SK-N-SH (cell line): ENCODE measurements around the gene MCC. TPM values are rescaled to one million over a fixed set of nuclear protein-coding genes. Genes with fewer than 3 reads are reported as not detected.

Experiments used
- CTCF ChIA-PET: fragments of 300-600, 350-600 bp; formaldehyde crosslinking; extraction: SDS; loops from one replicate; lab custom pipeline; 2021; lab: Yijun Ruan, JAX
- POLR2A ChIA-PET: fragments of 350-600 bp; sonication (Branson Sonifier 250); formaldehyde crosslinking; extraction: SDS; loops from one replicate; lab custom pipeline; 2020; ENCODE audit warnings: antibody characterized with exemption, inconsistent platforms; lab: Yijun Ruan, JAX
- DNase-seq: peaks from one replicate; pipeline ENCODE4 v3.0.0; 2012
- H2AFZ ChIP-seq: fragments of 200-600 bp; sonication (generic); 2 replicates; pipeline ENCODE4 v1.8.1; 2016; ENCODE audit warnings: antibody characterized with exemption, mild to moderate bottlenecking, low read depth
- H3F3A ChIP-seq: fragments of 200-600 bp; sonication (generic); replicated peaks from 2 replicates; pipeline ENCODE3; 2016; ENCODE audit warnings: antibody characterized with exemption, mild to moderate bottlenecking; ENCODE audit not compliant: insufficient read depth
- H3K27ac ChIP-seq, 2 experiments: fragments of 200-500 bp in 1 of 2; fragments of 200-600 bp in 1 of 2; sonication (Bioruptor generic) in 1 of 2; sonication (generic), shearing (Covaris generic) in 1 of 2; 2 replicates each; pipeline versions ENCODE4 v1.5.1 to v1.6.1; 2014 to 2016; ENCODE audit warnings: low read depth in 2 of 2, inconsistent platforms in 1 of 2, low read length in 1 of 2, mild to moderate bottlenecking in 1 of 2, mixed read lengths in 1 of 2
- H3K27me3 ChIP-seq: fragments of 200-600 bp; sonication (generic), shearing (Covaris generic); 2 replicates; pipeline ENCODE4 v1.6.1; 2016; ENCODE audit warnings: mixed run types; ENCODE audit not compliant: insufficient read depth
- H3K36me3 ChIP-seq, 2 experiments: fragments of 200-500 bp in 1 of 2; fragments of 200-600 bp in 1 of 2; sonication (Bioruptor generic) in 1 of 2; sonication (generic) in 1 of 2; replicated peaks in 1 of 2; 2 replicates each; pipeline versions ENCODE3 to v1.5.1; 2014 to 2016; ENCODE audit warnings: low read length in 1 of 2, mild to moderate bottlenecking in 1 of 2; ENCODE audit not compliant: insufficient read depth in 2 of 2, control insufficient read depth in 1 of 2
- H3K4me1 ChIP-seq, 2 experiments: fragments of 200-500 bp in 1 of 2; fragments of 200-600 bp in 1 of 2; sonication (Bioruptor generic) in 1 of 2; sonication (generic), shearing (Covaris generic) in 1 of 2; 2 replicates each; pipeline versions ENCODE4 v1.5.1 to v1.6.1; 2014 to 2016; ENCODE audit warnings: low read depth in 1 of 2, low read length in 1 of 2, mixed run types in 1 of 2; ENCODE audit not compliant: insufficient read depth in 2 of 2, control insufficient read depth in 1 of 2
- H3K4me2 ChIP-seq: fragments of 200-600 bp; sonication (generic), shearing (Covaris generic); 2 replicates; pipeline ENCODE4 v1.6.1; 2017; ENCODE audit warnings: mixed run types
- H3K4me3 ChIP-seq, 2 experiments: fragments of 200-500 bp in 1 of 2; fragments of 200-600 bp in 1 of 2; sonication (Bioruptor generic) in 1 of 2; sonication (generic), shearing (Covaris generic) in 1 of 2; 2 replicates each; pipeline versions ENCODE4 v1.5.1 to v1.8.1; 2014 to 2016; ENCODE audit warnings: low read depth in 2 of 2, inconsistent platforms in 1 of 2, low read length in 1 of 2, mild to moderate bottlenecking in 1 of 2, mixed read lengths in 1 of 2, moderate library complexity in 1 of 2
- H3K79me2 ChIP-seq: fragments of 200-600 bp; sonication (generic); 2 replicates; pipeline ENCODE4 v1.8.1; 2017; ENCODE audit warnings: mild to moderate bottlenecking; ENCODE audit not compliant: insufficient read depth
- H3K9ac ChIP-seq: fragments of 200-600 bp; sonication (generic); 2 replicates; pipeline ENCODE4 v1.6.1; 2017; ENCODE audit warnings: mixed run types
- H3K9me2 ChIP-seq: fragments of 200-600 bp; sonication (generic); 2 replicates; pipeline ENCODE4 v1.6.1; 2017; ENCODE audit warnings: mixed run types
- H3K9me3 ChIP-seq: fragments of 200-600 bp; sonication (generic); 2 replicates; pipeline ENCODE4 v1.6.1; 2017; ENCODE audit warnings: mixed run types, mild to moderate bottlenecking, moderate library complexity
- H4K20me1 ChIP-seq: fragments of 200-600 bp; sonication (generic); 2 replicates; pipeline ENCODE4 v1.6.1; 2017; ENCODE audit warnings: mild to moderate bottlenecking, mixed run types; ENCODE audit not compliant: insufficient read depth
- CTCF ChIP-seq: fragments of 200-600 bp; sonication (generic); IDR thresholded peaks from 2 replicates; pipeline ENCODE4 v1.6.1; 2017; ENCODE audit warnings: antibody characterized with exemption, mild to moderate bottlenecking, moderate library complexity
- ELF1 ChIP-seq: IDR thresholded peaks from 2 replicates; pipeline ENCODE4 v1.4.0; 2012
- EP300 ChIP-seq, 2 experiments: IDR thresholded peaks; 2 replicates each; pipeline versions ENCODE4 v1.4.0 to v1.6.1; 2012; ENCODE audit warnings: borderline replicate concordance in 1 of 2, low read depth in 1 of 2, low read length in 1 of 2
- FOXM1 ChIP-seq: IDR thresholded peaks from 2 replicates; pipeline ENCODE4 v1.4.0; 2012; ENCODE audit warnings: low read depth, mild to moderate bottlenecking
- IRF3 ChIP-seq: fragments of 150-350 bp; IDR thresholded peaks from 2 replicates; pipeline ENCODE4 v1.6.1; 2016; ENCODE audit warnings: mild to moderate bottlenecking, low read depth, low read length
- MEF2A ChIP-seq: IDR thresholded peaks from 2 replicates; pipeline ENCODE4 v1.4.0; 2012; ENCODE audit warnings: low read depth, borderline replicate concordance
- REST ChIP-seq: IDR thresholded peaks from 2 replicates; pipeline ENCODE4 v1.6.1; 2012; ENCODE audit warnings: mild to moderate bottlenecking, low read depth, low read length, moderate library complexity
- RXRA ChIP-seq: IDR thresholded peaks from 2 replicates; pipeline ENCODE4 v1.4.0; 2012; ENCODE audit warnings: low read depth, mild to moderate bottlenecking, borderline replicate concordance
- TEAD4 ChIP-seq: IDR thresholded peaks from 2 replicates; pipeline ENCODE4 v1.4.0; 2012; ENCODE audit warnings: mild to moderate bottlenecking, borderline replicate concordance; ENCODE audit not compliant: insufficient read depth
- WGBS: methylation state at CpG from one replicate; pipeline ENCODE4 v1.1.6; 2017; ENCODE audit warnings: low lambda C conversion rate; 5-methylcytosine and 5-hydroxymethylcytosine counted together
- polyA plus RNA-seq, 3 experiments: library from polyadenylated mRNA; depleted of rRNA; stranded (reverse); fragments of >200 nt; gene quantifications; 2 replicates each; pipeline ENCODE4 v1.2.3, GENCODE V29; 2012

The MCC gene
- polyA plus RNA-seq, 1 of the 3 experiments (the other 2 are of a cell fraction) = 3.6 TPM

- CTCF ChIA-PET = no interaction called here
- 59% methylated on average over 7 of the region's 7 CpGs for WGBS
These were observed 237.8 kb downstream of the MCC start for GRCh38 chr5:113250341-113250953.

More at GRCh38 chr5:113250341-113250953, 237.8 kb downstream of the MCC start:
- no peak for DNase-seq
- Histone ChIP-seq H4K20me1 (no peaks in the 10 kb centered on the region), H3K9ac (no peak overlapping the region), H3K4me2 (no peak overlapping the region), H3F3A (no peaks in the 10 kb centered on the region), H3K79me2 (no peaks in the 10 kb centered on the region), H3K4me3 (no peak overlapping the region), H3K27me3 (no peaks in the 10 kb centered on the region), H3K36me3 (no peaks in the 10 kb centered on the region), H3K9me3 (no peaks in the 10 kb centered on the region), H3K27ac (no peak overlapping the region), H2AFZ (no peak overlapping the region), H3K4me1 (peaks cover 0 to 17% of the 10 kb centered on the region in 2 experiments; a peak in 1 of 4 replicates), H3K9me2 (no peaks in the 10 kb centered on the region)
- POLR2A ChIA-PET = no interaction called here
- TF ChIP-seq CTCF (no peak), TEAD4 (no peak), RXRA (no peak), REST (no peak), FOXM1 (no peak), EP300 (IDR thresholded peaks at IDR 0.05; ENCODE audit: borderline replicate concordance in 1 of 2, low read depth in 1 of 2, low read length in 1 of 2) (no peak), IRF3 (no peak), MEF2A (no peak), ELF1 (no peak)
